Vagina (tissue), 2 donors: Measurements from ENCODE around the gene POU2F1.

Experiments used
- POLR2A ChIP-seq, 2 donors: fragments of 450-650 bp; IDR thresholded peaks; one replicate each; pipeline ENCODE4 v1.6.1; 2017; ENCODE audit warnings: antibody characterized with exemption in 2 of 2, mild to moderate bottlenecking in 2 of 2, moderate library complexity in 2 of 2
- POLR2AphosphoS5 ChIP-seq, 2 donors: sonication (generic); formaldehyde crosslinking; IDR thresholded peaks; one replicate each; pipeline ENCODE4 v1.9.0; 2017; ENCODE audit warnings: antibody characterized with exemption in 2 of 2, mild to moderate bottlenecking in 2 of 2, low read depth in 1 of 2; ENCODE audit not compliant: insufficient read depth in 1 of 2

DNA sequence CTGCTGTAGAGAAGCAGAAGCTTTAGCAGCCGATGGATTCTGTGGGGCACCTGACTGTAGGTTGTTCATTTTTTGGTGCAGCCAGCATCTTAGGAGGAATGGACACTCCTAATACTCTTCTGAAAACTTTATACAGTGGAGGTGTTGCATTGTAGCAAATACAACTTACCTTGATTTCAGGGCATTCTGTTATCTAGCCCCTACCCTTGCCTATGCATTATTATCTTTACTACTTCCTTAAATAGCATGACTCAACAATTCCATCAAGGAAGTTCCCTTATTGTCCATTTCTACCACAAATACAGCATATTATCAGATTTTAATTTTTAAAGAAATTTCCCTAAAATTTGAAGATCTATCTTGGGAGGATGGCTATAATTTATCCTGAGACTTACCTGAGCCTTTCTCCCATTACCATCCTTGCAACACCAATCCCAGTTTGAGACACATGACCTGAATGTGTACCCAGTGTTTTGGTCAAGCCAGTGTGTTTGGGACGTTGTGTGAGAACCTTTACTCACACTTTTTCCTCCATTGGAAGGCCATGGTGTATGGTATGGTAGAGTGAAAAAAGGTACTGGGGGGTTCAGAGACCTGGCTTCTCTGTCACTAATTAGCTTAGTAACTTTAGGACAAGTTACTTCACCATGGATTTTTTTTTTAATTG lies 9.2 kb downstream of the POU2F1 start:
- TF ChIP-seq POLR2AphosphoS5 (IDR thresholded peaks at IDR 0.05; ENCODE audit: insufficient read depth in 1 of 2, low read depth in 1 of 2) (no peak), POLR2A (IDR thresholded peaks at IDR 0.05) (no peak)
